BE2C (cell line): ENCODE measurements around the gene BBLN.

ENCODE experiments used
- DNase-seq: peaks from one replicate; pipeline ENCODE4 v3.0.0-alpha.2; 2020
- H3K27me3 ChIP-seq: fragments of 250-450 bp; sonication (Bioruptor Pico); 2 replicates; pipeline ENCODE4 v1.5.1; 2020; ENCODE audit warnings: mild to moderate bottlenecking
- H3K36me3 ChIP-seq: fragments of 250-450 bp; sonication (Bioruptor Pico); 2 replicates; pipeline ENCODE4 v1.5.1; 2020; ENCODE audit warnings: mild to moderate bottlenecking
- H3K4me1 ChIP-seq: fragments of 250-450 bp; sonication (Bioruptor Pico); 2 replicates; pipeline ENCODE4 v1.5.1; 2020
- H3K4me3 ChIP-seq: 2 replicates; pipeline ENCODE4 v1.5.1; 2011; ENCODE audit warnings: low read depth, low read length
- H3K9me3 ChIP-seq: fragments of 250-450 bp; sonication (Bioruptor Pico); 2 replicates; pipeline ENCODE4 v1.5.1; 2020
- CTCF ChIP-seq: IDR thresholded peaks from 2 replicates; pipeline ENCODE4 v1.5.1; 2012; ENCODE audit warnings: mild to moderate bottlenecking, low read depth, low read length

Gene BBLN

GRCh38 chr9:128145536-128145935 lies 14.5 kb upstream of the BBLN start:
- H3K9me3 ChIP-seq, result no peaks in the 10 kb centered on the region
- H3K36me3 ChIP-seq, result no peaks in the 10 kb centered on the region
- no peak overlapping the region for H3K4me3 ChIP-seq
- H3K4me1 ChIP-seq, result no peaks in the 10 kb centered on the region
- no peak for DNase-seq
- no peaks in the 10 kb centered on the region for H3K27me3 ChIP-seq
- no peak for TF ChIP-seq CTCF

GRCh38 chr9:128145951-128146351 lies 14.1 kb upstream of the BBLN start:
- H3K27me3 ChIP-seq, result no peaks in the 10 kb centered on the region
- no peaks in the 10 kb centered on the region for H3K4me1 ChIP-seq
- no peak for TF ChIP-seq CTCF
- no peaks in the 10 kb centered on the region for H3K36me3 ChIP-seq
- no peak overlapping the region for H3K4me3 ChIP-seq
- DNase-seq, result peak; percentile 5
- H3K9me3 ChIP-seq, result no peaks in the 10 kb centered on the region

- TF ChIP-seq CTCF, result no peak
- H3K4me3 ChIP-seq, result no peak overlapping the region
- no peaks in the 10 kb centered on the region for H3K4me1 ChIP-seq
- H3K9me3 ChIP-seq, result no peaks in the 10 kb centered on the region
- H3K36me3 ChIP-seq, result no peaks in the 10 kb centered on the region
- peak; percentile 2 for DNase-seq
- no peaks in the 10 kb centered on the region for H3K27me3 ChIP-seq
Observed at GRCh38 chr9:128146591-128147120, 13.4 kb upstream of the BBLN start.

- Histone ChIP-seq H3K4me3 (no peak overlapping the region), H3K4me1 (no peaks in the 10 kb centered on the region), H3K27me3 (no peaks in the 10 kb centered on the region), H3K36me3 (no peaks in the 10 kb centered on the region), H3K9me3 (no peaks in the 10 kb centered on the region)
- no peak for TF ChIP-seq CTCF
- DNase-seq, result peak; percentile 8
Observed at GRCh38 chr9:128148509-128149000, 11.5 kb upstream of the BBLN start.

- DNase-seq, result peak; percentile 2
- Histone ChIP-seq H3K4me1 (no peaks in the 10 kb centered on the region), H3K4me3 (no peak within 1 kb of the TSS), H3K9me3 (no peaks in the 10 kb centered on the region), H3K36me3 (no peaks in the 10 kb centered on the region), H3K27me3 (no peaks in the 10 kb centered on the region)
- no peak for TF ChIP-seq CTCF
Observed at GRCh38 chr9:128149001-128149701, 10.9 kb upstream of the BBLN start, which contains the start of gene LCN2. TSS of gene LCN2 (plus strand) at chr9:128149453. CDS start at chr9:128149526, 73 bp downstream.

- no peak for TF ChIP-seq CTCF
- DNase-seq, result peak; percentile 1
- no peaks in the 10 kb centered on the region for H3K9me3 ChIP-seq
- no peaks in the 10 kb centered on the region for H3K4me1 ChIP-seq
- no peak overlapping the region for H3K4me3 ChIP-seq
- H3K36me3 ChIP-seq, result no peaks in the 10 kb centered on the region
- no peaks in the 10 kb centered on the region for H3K27me3 ChIP-seq
Observed at GRCh38 chr9:128149951-128150593, 10.0 kb upstream of the BBLN start.
